GM19324 (cell line): Measurements from ENCODE around the gene TEX29.

Experiments
- ATAC-seq: cut with Tn5 transposase; IDR thresholded peaks from one replicate; pipeline ENCODE4 v1.9.1; 2021; ENCODE audit warnings: mild to moderate bottlenecking, moderate library complexity; ENCODE audit not compliant: unreplicated experiment, low FRiP score

TEX29 gene

DNA sequence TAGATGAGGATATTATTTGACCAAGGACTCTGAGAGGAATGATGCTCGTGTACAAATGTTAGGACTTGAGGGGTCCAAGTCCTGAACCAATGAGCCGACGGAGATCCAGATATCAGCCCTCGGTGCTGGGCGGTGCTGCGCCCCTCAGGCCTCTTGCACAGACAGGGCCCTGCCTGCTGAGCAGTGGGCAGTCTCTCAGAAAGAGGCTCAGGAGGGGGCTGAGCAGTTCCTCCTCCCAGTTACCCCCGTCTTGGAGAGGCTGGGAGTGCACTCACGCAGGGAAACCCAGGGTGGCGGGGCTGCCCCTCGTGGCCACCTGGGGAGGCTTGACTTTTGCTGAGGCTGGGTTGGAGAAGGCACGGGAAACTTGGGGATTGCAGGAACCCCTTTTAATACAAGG, 18.4 kb downstream of the TEX29 start:
- no peak for ATAC-seq

DNA sequence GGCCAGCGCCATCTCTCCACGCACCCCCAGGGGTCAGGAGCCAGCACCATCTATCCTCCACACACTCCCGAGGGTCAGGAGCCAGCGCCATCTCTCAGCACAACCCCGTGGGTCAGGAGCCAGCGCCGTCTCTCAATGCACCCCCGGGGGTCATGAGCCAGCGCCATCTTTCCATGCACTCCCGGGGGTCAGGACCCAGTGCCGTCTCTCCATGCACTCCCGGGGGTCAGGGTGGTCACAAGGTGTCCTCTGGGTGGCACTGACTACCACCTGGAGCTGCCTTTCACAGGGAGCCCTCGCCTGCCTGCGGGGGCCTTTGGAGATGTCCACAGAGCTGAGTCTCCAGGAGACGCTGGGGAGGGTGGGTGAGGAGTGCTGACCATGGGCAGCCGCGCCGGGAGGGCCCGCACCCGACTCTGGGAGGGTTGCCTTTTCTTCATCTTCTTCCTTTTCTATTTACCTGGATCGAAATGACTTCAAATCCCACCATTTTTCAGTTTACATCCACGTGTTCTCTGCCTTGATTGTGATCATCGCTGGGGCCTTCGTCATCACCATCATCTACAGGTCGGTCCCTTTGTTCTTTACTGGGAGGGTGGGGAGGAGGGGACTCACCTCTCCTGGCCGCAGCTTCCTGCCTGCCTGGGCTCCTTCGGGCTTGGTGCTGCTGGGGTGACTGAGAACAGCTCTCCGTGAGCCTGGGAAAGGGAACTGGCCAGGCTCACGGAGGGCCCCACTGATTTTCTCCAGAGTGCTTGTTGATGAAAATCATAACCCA, 19.1 kb downstream of the TEX29 start:
- ATAC-seq, result no peak

DNA sequence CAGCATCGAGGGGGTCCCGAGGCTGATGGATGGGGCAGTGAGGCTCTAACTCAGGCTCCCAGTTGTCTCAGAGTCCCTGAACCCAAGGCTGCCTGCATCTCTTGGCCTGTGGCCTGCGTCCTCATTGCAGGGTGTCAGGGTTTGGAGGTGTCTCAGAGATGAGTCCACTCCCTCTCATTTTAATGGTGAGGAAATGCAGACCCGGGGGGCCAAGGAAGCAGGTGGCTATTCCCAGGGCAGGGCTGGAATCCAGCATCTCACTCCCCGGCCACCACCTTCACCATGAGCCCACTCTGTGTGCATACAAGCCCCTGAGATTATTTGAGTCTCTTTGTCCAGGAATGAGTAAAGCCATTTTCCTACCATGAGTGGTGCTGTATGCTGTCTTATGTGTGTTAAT, 21.4 kb downstream of the TEX29 start:
- ATAC-seq, result no peak

DNA sequence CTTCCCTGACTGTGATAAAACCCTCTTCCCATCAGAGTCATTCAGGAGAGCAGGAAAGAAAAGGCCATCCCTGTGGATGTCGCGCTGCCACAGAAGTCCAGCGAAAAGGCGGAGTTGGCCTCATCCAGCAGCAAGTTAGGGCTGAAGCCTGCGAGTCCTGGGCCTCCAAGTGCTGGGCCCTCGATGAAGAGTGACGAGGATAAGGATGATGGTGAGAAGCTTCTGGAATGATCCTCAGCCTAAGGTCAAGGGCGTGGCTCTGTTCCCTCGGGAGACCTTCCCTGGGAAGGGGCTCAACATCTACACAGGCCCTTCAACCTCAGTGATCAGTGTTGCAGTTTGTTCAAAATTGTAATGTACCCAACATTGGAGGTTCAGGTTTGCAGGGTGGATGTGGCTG, 22.3 kb downstream of the TEX29 start:
- no peak for ATAC-seq

DNA sequence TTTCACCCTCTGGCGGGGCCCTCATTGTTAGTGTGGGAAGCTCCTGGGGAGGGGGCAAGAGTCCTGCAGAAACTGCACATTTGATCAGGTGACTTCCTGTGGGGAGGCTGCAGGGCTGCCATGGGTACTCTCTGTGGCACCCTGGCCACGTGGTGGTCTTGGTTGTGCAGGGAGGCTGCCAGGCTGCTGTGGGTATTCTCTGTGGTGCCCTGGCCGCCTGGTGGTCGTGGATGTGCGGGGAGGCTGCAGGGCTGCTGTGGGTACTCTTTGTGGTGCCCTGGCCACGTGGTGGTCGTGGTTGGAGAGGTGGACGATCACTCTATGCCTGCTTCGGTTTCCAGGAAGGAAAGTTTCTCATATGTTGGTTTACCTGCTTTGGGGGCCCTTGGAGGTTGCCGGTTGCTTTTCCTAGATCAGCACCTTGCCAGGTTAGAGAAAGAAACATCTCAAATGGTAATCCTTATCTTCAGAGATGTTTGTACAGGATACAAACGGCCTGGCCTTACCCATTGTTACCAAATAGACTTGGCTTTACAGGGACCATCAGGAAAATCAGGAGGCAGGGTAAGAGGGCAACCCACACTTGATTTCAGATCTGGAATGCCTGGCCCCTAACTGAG, 22.9 kb downstream of the TEX29 start:
- no peak for ATAC-seq

DNA sequence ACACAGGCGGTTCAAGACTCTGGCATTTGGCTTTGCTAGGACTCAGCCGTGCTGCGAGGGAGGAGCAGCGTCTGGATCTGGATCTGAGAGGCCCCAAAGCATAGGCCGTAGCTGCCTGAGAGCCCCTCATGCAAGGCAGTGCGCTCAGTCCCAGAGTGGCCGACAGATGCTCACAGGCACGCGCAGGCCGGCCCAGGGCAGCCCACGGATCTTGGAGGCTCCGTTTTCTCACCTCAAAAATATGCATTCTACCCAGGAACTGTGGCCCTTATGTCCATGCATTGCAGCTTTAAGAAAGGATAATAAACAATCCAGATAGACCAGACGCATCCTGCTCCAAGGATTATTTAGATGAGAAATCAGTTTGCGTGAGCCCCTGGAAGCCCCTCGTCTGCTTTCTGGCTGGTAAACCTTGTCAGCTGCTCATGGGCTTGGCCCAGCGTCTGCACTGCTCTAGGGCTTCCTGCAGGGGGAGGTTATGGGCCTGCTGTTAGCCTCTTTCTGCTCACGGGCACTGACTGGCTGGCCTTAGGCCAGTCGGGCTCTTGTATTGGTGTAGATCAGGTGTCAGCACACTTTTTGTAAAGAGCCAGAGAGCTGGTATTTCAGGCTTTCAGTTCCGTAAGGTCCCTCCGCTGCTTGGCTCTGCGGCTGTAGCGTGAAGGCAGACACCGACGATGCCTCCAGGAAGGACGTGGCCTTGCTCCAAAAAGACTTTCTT, 24.2 kb downstream of the TEX29 start:
- no peak for ATAC-seq

DNA sequence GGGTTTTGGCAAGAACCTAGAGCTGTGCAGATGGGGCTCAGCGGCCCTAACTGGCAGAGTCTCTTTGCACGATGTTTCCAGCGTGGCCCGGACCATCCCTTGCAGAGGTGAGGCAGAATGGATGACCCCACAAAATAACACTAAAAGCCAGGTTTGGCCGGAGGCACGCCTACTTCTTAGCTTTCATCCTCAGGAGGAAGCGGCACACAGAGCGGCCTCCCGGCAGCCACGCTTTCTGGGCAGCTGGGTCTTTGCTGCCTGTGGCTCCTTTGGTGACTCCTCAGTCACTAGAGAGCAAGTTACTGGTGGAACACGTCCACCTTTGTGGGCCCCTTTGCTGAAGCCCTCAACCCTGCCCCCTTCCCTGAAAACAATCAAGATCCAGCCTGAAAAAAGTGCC, 25.2 kb downstream of the TEX29 start:
- no peak for ATAC-seq

DNA sequence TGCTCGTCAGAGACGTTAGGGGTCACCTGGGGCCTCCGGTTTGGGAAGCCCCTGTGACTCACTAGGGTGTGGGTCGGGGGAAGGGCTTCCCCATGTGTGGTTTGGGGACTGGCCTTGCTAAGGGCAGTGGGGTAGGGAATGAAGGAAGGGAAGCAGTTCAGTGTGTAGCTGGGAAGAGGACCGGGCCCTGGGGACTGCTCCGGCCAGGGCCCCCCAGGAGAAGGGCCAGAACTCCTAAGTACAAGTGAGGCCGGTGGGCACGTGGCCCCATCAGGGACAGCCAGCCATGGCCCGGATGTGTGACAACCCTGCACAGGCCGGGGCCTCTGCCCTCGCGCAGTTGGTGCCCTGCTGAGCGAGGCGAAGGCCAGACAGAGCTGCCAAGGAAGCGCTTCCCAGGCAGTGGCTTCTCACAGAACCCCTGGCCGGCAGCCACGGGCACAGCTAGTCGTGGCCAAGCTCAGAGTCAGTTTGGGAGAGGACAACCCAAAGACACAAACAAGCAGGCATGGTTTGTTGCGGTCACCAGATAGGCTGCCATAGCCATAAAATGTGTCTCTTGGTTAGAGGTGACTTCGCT, 25.7 kb downstream of the TEX29 start:
- no peak for ATAC-seq

DNA sequence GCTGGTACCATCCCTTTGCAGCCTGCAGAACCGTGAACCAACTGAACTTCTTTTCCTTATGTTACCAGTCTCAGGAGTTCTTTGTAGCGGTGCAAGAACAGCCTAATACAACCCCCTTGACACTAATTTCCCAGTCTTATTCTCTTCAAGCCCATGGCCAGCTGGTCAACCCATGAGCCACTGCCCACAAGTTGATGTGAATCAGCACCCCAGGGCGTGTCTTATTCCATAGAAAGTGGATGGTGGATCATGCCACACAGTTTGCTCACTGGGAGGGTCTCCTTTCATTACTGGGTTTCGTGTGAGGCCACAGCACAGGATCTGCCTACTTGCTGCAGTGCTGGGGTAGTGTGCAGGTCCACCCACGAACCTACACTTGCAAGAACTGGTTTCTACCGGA, 27.0 kb downstream of the TEX29 start:
- ATAC-seq, result no peak

DNA sequence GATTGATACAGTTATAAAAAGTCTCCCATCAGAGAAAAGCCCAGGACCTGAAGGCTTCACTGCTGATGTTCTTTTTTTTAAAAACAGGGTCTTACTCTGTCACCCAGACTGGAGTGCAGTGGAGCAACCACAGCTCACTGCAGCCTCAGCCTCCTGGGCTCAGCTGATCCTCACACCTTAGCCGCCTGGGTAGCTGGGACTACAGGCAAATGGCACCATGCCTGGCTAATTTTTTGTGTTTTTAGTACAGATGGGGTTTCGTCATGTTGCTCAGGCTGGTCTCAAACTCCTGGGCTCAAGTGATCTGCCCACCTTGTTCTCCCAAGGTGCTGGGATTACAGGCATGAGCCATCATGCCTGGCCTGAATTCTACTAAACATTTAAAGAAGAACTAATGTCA, 33.1 kb downstream of the TEX29 start:
- no peak for ATAC-seq

DNA sequence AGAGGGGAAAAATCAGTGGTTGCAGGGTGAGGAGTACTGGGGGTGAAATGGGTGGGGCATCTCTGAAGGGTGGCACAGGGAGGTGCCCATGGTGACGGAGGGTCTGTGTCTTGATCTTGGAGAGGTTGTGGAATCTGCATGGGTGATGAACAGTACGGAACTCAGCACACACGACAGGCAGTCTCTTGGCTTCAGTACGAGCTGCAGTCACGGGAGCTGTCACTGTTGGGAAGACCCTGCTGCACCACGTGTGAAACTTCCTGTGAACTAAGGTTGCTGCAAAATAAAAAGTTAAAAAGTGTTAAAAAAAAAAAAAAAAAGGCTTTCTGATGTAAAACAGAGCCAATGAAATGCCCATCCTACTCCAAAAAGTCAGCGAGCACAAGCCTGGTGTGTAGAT, 34.3 kb downstream of the TEX29 start:
- ATAC-seq, result no peak

DNA sequence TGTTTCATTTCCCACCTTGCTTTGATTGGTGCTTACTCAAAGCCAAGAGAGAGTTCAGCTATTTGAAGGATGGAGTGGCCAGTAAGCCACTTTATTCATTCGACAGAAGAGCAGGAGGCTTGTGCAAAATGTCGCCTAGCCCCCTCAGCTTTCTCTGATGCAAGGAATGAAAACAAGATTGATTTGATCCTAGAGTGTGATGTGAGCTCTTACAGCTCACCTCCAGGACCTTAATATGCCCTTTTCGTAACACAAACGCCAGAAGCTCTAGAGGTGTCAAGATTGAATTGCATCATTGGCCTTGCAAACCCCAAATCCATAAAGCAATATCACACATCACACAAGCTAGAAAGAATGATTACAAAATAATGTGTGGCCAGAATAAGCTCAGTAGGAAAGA, 36.4 kb downstream of the TEX29 start:
- no peak for ATAC-seq

DNA sequence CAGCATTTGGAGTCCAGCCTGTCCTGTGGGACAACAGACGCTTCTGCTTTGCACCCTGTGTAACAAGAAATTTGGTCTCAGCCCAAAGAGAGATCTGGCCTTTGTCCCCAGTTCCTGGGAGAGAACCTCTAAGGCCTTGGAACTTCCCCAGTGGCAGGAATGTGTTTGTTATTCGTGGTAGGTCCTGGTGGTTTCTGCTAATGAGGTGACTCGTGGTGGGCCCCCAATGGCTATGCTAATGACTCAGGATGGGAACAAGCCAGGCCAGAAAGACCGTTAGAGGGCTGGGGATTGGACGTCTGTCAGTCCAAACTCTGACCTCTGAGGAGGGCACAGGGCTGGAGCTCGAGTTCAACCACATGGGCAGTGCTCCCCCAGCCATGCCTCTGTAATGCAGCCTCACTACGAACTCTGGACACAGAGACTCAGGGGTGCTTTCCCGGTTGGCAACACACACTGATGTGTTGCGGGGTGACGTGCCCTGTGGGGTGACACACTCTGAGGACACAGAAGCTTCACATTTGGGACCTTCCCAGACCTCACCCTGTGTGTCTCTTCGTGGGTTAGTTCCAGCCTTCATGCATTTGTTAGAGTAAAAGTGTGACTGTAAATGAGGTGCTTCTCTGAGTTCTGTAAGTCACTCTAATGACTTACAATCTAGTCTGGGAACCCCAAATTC, 38.9 kb downstream of the TEX29 start:
- no peak for ATAC-seq

DNA sequence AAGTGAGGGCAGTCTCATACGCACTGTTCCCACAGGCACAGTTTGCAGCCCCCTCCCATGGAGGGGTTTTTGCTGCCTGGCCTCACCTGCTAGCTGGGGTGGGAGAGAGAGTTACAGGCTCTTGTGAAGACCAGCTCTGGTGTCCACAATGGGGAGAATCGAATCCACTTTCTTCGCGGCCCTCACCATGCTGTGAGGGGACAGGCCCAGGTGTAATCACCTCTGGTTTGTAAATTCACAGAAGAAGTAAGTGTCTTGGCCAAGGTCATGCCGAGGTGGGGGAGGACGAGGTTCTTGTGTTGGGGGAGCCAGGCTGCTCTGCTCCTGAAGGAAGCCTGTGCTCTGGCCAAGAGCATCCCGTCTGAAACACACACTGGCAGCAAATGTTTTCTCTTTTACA, 39.5 kb downstream of the TEX29 start:
- no peak for ATAC-seq

DNA sequence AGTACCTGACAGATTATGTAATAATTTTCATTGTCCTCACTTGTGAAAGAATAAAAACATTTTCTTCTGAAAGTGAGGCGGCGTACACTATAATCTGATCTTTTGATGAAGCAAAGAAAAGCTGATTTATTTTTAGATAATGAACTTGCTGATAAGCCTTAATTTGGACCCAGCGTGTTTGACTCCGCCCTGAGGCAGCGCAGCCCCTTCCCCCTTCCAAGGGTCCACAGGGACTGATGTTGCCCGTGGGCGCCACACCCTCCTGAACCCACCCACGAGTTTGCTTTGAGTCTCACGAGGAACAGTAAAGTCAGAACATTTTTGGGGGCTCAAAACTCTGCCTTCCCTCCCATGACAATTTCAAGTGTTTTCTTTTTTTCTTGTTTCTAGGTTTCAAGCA, 40.0 kb downstream of the TEX29 start:
- ATAC-seq, result no peak

DNA sequence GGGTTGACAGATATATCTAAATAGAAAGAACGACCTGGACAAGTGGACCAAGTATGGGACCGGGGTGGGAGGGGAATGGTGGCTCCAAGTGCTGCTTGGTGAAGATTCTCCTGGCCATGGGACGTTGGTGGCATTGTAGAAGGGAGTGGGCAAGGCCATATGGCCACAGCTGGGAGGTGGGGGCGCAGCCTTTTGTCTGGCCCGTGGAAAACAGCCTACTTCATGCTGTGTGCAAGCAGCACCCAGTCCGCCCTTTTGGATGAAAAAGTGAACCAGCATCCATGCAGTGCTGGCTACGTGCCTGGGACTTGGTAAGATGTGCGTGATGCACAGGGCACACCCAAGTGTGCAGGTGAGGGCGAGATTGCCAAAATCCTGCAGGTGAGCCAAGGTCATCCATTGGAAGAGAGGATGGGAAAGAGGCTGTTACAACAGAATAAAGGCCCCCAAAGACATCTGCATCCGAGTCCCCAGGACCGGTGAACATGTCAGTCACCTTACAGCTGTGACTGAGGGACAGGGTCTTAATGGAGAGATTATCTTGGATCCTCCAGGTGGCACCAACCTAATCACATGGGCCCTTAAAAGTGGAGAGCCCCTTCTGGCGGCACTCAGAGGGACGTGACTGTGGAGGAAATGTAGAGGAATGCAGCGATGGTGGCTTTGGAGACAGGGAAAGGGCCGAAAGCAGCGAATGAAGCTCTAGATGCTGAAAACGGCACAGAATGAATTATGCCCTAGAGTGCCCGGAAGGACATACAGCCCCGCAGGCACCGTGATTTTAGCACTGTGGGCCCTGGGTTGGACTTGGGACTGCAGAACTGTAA, 40.8 kb downstream of the TEX29 start:
- no peak for ATAC-seq

DNA sequence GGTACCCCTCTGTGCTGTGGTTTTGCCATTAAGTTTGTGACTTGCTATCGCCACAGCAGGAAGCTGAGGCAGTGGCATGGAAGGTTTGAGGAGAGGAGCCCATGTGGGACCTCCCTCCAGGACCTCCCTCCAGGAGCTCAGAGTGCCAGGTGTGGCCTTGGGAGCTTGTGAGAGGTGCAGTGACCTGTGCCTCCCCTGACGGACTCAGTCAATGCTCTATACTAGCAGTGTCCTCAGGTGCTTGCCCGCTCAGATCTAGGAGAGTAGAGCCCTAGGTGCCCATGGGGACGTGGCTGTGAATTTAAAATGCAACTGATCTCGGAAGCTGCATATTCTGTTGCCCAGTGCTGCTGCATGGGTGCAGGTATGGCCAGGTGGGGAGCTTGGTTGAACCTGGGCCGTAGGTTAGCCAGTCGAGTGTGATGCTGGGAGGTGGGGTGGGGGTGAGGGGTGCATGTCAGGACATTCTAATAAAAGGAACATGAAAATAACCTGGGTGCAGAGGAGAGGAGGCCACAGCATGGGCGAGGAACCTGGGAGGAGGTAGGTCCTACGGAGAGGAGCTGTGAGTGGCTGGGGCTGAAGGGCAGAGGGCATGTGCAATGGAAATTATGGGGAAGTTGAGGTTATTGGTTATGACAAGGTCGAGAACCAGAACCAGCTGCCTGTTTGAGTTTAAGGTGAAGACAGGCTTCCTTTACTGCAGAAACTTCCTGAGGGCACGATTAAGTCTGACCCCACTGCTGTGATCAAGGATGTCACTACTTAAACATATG, 41.6 kb downstream of the TEX29 start:
- ATAC-seq, result no peak

DNA sequence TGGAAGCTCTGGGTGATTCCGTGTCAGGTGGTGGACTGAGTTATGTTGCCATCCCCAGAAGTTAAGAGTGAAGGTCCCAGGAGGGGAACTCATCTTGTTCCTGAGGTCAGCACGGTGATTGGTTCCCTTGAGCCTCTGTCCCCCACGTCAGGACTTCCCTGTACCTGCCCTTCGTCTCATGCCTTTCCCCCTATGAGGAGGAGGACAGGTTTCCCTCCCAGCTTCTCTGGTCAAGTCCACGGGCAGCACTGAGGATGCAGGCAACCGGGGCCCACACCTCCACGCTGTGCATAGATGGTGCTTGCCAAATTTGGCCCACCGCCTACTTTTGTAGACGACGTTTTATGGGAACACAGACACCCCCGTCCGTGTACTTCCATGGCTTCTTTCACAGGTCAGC, 42.7 kb downstream of the TEX29 start:
- ATAC-seq, result no peak

DNA sequence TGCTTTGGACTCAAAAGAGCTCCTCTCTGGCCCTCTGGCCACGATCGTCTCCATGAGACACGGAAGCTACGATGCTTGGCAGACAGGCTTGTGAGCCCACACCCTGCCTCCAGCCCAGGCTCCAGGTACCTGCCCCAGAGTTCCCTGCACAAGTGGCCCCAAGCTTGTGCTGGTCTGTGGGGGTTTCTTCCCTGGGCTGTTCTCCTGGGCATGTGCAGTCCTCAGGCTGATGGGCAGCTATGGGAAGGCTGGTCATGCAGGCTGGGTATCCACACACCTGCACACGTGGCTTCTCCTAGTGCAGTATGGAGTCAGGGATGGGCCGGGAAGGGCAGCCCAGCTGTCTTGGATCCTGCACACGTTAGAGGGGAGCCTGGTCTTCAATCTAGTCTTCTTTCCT, 43.1 kb downstream of the TEX29 start:
- ATAC-seq, result no peak
